Measurements from ENCODE around the gene PPP1R14D.
A peak's percentile ranks its signal among the peaks of the same experiment; 100 is the strongest.

PPP1R14D gene

GRCh38 chr15:40796041-40796440 is 32.5 kb downstream of the PPP1R14D start:
- Histone ChIP-seq H3K4me1 (ENCODE audit: control insufficient read depth, insufficient read depth, low read length) (no peaks in the 10 kb centered on the region), H3K4me3 (ENCODE audit: low read length in 2 of 2) (no peak overlapping the region), H3K27ac (ENCODE audit: low read length) (no peak overlapping the region), H3K9ac (ENCODE audit: low read length in 2 of 2) (no peak overlapping the region), H3K9me3 (ENCODE audit: control insufficient read depth in 2 of 2, low read length in 2 of 2) (no peaks in the 10 kb centered on the region), H3K27me3 (ENCODE audit: control insufficient read depth in 1 of 2, insufficient read depth in 2 of 2, low read length in 2 of 2) (no peaks in the 10 kb centered on the region), H3K36me3 (ENCODE audit: control insufficient read depth in 2 of 2, insufficient read depth in 2 of 2, low read length in 2 of 2) (peaks cover 2 to 8% of the 10 kb centered on the region in 2 donors)

GRCh38 chr15:40793216-40793989 is 35.1 kb downstream of the PPP1R14D start:
- Histone ChIP-seq H3K27me3 (ENCODE audit: control insufficient read depth in 1 of 2, insufficient read depth in 2 of 2, low read length in 2 of 2) (no peaks in the 10 kb centered on the region), H3K9me3 (ENCODE audit: control insufficient read depth in 2 of 2, low read length in 2 of 2) (no peaks in the 10 kb centered on the region), H3K4me3 (ENCODE audit: low read length in 2 of 2) (no peak overlapping the region), H3K9ac (ENCODE audit: low read length in 2 of 2) (no peak overlapping the region), H3K27ac (ENCODE audit: low read length) (no peak overlapping the region), H3K4me1 (ENCODE audit: control insufficient read depth, insufficient read depth, low read length) (peaks cover 4% of the 10 kb centered on the region), H3K36me3 (ENCODE audit: control insufficient read depth in 2 of 2, insufficient read depth in 2 of 2, low read length in 2 of 2) (peaks cover 0 to 7% of the 10 kb centered on the region in 2 donors)

GRCh38 chr15:40792394-40792793 is 36.1 kb downstream of the PPP1R14D start:
- Histone ChIP-seq H3K27me3 (ENCODE audit: control insufficient read depth in 1 of 2, insufficient read depth in 2 of 2, low read length in 2 of 2) (no peaks in the 10 kb centered on the region), H3K27ac (ENCODE audit: low read length) (no peak overlapping the region), H3K4me1 (ENCODE audit: control insufficient read depth, insufficient read depth, low read length) (peaks cover 6% of the 10 kb centered on the region), H3K9ac (ENCODE audit: low read length in 2 of 2) (no peak overlapping the region), H3K4me3 (ENCODE audit: low read length in 2 of 2) (no peak overlapping the region), H3K9me3 (ENCODE audit: control insufficient read depth in 2 of 2, low read length in 2 of 2) (no peaks in the 10 kb centered on the region), H3K36me3 (ENCODE audit: control insufficient read depth in 2 of 2, insufficient read depth in 2 of 2, low read length in 2 of 2) (peaks cover 0 to 5% of the 10 kb centered on the region in 2 donors)

GRCh38 chr15:40790718-40791117 is 37.8 kb downstream of the PPP1R14D start:
- Histone ChIP-seq H3K9ac (ENCODE audit: low read length in 2 of 2) (no peak overlapping the region), H3K27ac (ENCODE audit: low read length) (no peak overlapping the region), H3K27me3 (ENCODE audit: control insufficient read depth in 1 of 2, insufficient read depth in 2 of 2, low read length in 2 of 2) (no peaks in the 10 kb centered on the region), H3K4me3 (ENCODE audit: low read length in 2 of 2) (no peak overlapping the region), H3K9me3 (ENCODE audit: control insufficient read depth in 2 of 2, low read length in 2 of 2) (no peaks in the 10 kb centered on the region), H3K36me3 (ENCODE audit: control insufficient read depth in 2 of 2, insufficient read depth in 2 of 2, low read length in 2 of 2) (peaks cover 0 to 5% of the 10 kb centered on the region in 2 donors), H3K4me1 (ENCODE audit: control insufficient read depth, insufficient read depth, low read length) (peaks cover 12% of the 10 kb centered on the region)

GRCh38 chr15:40789999-40790398 is 38.5 kb downstream of the PPP1R14D start:
- Histone ChIP-seq H3K27me3 (ENCODE audit: control insufficient read depth in 1 of 2, insufficient read depth in 2 of 2, low read length in 2 of 2) (no peaks in the 10 kb centered on the region), H3K4me3 (ENCODE audit: low read length in 2 of 2) (no peak overlapping the region), H3K9ac (ENCODE audit: low read length in 2 of 2) (no peak overlapping the region), H3K36me3 (ENCODE audit: control insufficient read depth in 2 of 2, insufficient read depth in 2 of 2, low read length in 2 of 2) (peaks cover 0 to 5% of the 10 kb centered on the region in 2 donors), H3K27ac (ENCODE audit: low read length) (no peak overlapping the region), H3K4me1 (ENCODE audit: control insufficient read depth, insufficient read depth, low read length) (peaks cover 15% of the 10 kb centered on the region), H3K9me3 (ENCODE audit: control insufficient read depth in 2 of 2, low read length in 2 of 2) (no peaks in the 10 kb centered on the region)

- Histone ChIP-seq H3K36me3 (ENCODE audit: control insufficient read depth in 2 of 2, insufficient read depth in 2 of 2, low read length in 2 of 2) (peaks cover 0 to 5% of the 10 kb centered on the region in 2 donors), H3K9ac (ENCODE audit: low read length in 2 of 2) (no peak overlapping the region), H3K9me3 (ENCODE audit: control insufficient read depth in 2 of 2, low read length in 2 of 2) (no peaks in the 10 kb centered on the region), H3K27me3 (ENCODE audit: control insufficient read depth in 1 of 2, insufficient read depth in 2 of 2, low read length in 2 of 2) (no peaks in the 10 kb centered on the region), H3K4me3 (ENCODE audit: low read length in 2 of 2) (no peak overlapping the region), H3K27ac (ENCODE audit: low read length) (no peak overlapping the region), H3K4me1 (ENCODE audit: control insufficient read depth, insufficient read depth, low read length) (peaks cover 15% of the 10 kb centered on the region)
Observed at GRCh38 chr15:40789119-40789518, 39.4 kb downstream of the PPP1R14D start.

GRCh38 chr15:40787991-40788390 is 40.5 kb downstream of the PPP1R14D start:
- Histone ChIP-seq H3K4me3 (ENCODE audit: low read length in 2 of 2) (no peak overlapping the region), H3K36me3 (ENCODE audit: control insufficient read depth in 2 of 2, insufficient read depth in 2 of 2, low read length in 2 of 2) (peaks cover 0 to 5% of the 10 kb centered on the region in 2 donors), H3K9me3 (ENCODE audit: control insufficient read depth in 2 of 2, low read length in 2 of 2) (no peaks in the 10 kb centered on the region), H3K27me3 (ENCODE audit: control insufficient read depth in 1 of 2, insufficient read depth in 2 of 2, low read length in 2 of 2) (no peaks in the 10 kb centered on the region), H3K27ac (ENCODE audit: low read length) (no peak overlapping the region), H3K4me1 (ENCODE audit: control insufficient read depth, insufficient read depth, low read length) (peaks cover 15% of the 10 kb centered on the region), H3K9ac (ENCODE audit: low read length in 2 of 2) (peak overlapping the region in 1 of 2 donors; percentile 13)

- Histone ChIP-seq H3K27me3 (ENCODE audit: control insufficient read depth in 1 of 2, insufficient read depth in 2 of 2, low read length in 2 of 2) (no peaks in the 10 kb centered on the region), H3K9me3 (ENCODE audit: control insufficient read depth in 2 of 2, low read length in 2 of 2) (no peaks in the 10 kb centered on the region), H3K4me1 (ENCODE audit: control insufficient read depth, insufficient read depth, low read length) (peaks cover 15% of the 10 kb centered on the region), H3K36me3 (ENCODE audit: control insufficient read depth in 2 of 2, insufficient read depth in 2 of 2, low read length in 2 of 2) (peaks cover 0 to 4% of the 10 kb centered on the region in 2 donors), H3K9ac (ENCODE audit: low read length in 2 of 2) (peak overlapping the region in 1 of 2 donors; percentile 13), H3K4me3 (ENCODE audit: low read length in 2 of 2) (no peak overlapping the region), H3K27ac (ENCODE audit: low read length) (no peak overlapping the region)
Observed at GRCh38 chr15:40787344-40787841, 41.1 kb downstream of the PPP1R14D start.

GRCh38 chr15:40785814-40786213 is 42.7 kb downstream of the PPP1R14D start:
- Histone ChIP-seq H3K9ac (ENCODE audit: low read length in 2 of 2) (no peak overlapping the region), H3K4me1 (ENCODE audit: control insufficient read depth, insufficient read depth, low read length) (peaks cover 15% of the 10 kb centered on the region), H3K27me3 (ENCODE audit: control insufficient read depth in 1 of 2, insufficient read depth in 2 of 2, low read length in 2 of 2) (no peaks in the 10 kb centered on the region), H3K9me3 (ENCODE audit: control insufficient read depth in 2 of 2, low read length in 2 of 2) (no peaks in the 10 kb centered on the region), H3K36me3 (ENCODE audit: control insufficient read depth in 2 of 2, insufficient read depth in 2 of 2, low read length in 2 of 2) (no peaks in the 10 kb centered on the region), H3K27ac (ENCODE audit: low read length) (no peak overlapping the region), H3K4me3 (ENCODE audit: low read length in 2 of 2) (no peak overlapping the region)

GRCh38 chr15:40785164-40785563 is 43.3 kb downstream of the PPP1R14D start:
- no peaks in the 10 kb centered on the region for H3K27me3 ChIP-seq (ENCODE audit: control insufficient read depth in 1 of 2, insufficient read depth in 2 of 2, low read length in 2 of 2)
- no peaks in the 10 kb centered on the region for H3K9me3 ChIP-seq (ENCODE audit: control insufficient read depth in 2 of 2, low read length in 2 of 2)
- peaks cover 15% of the 10 kb centered on the region for H3K4me1 ChIP-seq (ENCODE audit: control insufficient read depth, insufficient read depth, low read length)
- no peaks in the 10 kb centered on the region for H3K36me3 ChIP-seq (ENCODE audit: control insufficient read depth in 2 of 2, insufficient read depth in 2 of 2, low read length in 2 of 2)
- H3K27ac ChIP-seq (ENCODE audit: low read length) = no peak overlapping the region
- no peak overlapping the region for H3K4me3 ChIP-seq (ENCODE audit: low read length in 2 of 2)
- no peak overlapping the region for H3K9ac ChIP-seq (ENCODE audit: low read length in 2 of 2)

GRCh38 chr15:40782609-40783227 is 45.8 kb downstream of the PPP1R14D start:
- Histone ChIP-seq H3K9me3 (ENCODE audit: control insufficient read depth in 2 of 2, low read length in 2 of 2) (no peaks in the 10 kb centered on the region), H3K27ac (ENCODE audit: low read length) (no peak overlapping the region), H3K27me3 (ENCODE audit: control insufficient read depth in 1 of 2, insufficient read depth in 2 of 2, low read length in 2 of 2) (no peaks in the 10 kb centered on the region), H3K9ac (ENCODE audit: low read length in 2 of 2) (no peak overlapping the region), H3K36me3 (ENCODE audit: control insufficient read depth in 2 of 2, insufficient read depth in 2 of 2, low read length in 2 of 2) (peaks cover 9 to 13% of the 10 kb centered on the region in 2 donors), H3K4me1 (ENCODE audit: control insufficient read depth, insufficient read depth, low read length) (peaks cover 11% of the 10 kb centered on the region), H3K4me3 (ENCODE audit: low read length in 2 of 2) (no peak overlapping the region)

Measured in stomach smooth muscle (tissue), 2 donors.